Gastroesophageal sphincter (tissue), 3 donors: ENCODE measurements around the gene C1orf198.

Experiments used
- EP300 ChIP-seq: sonication (generic); formaldehyde crosslinking; IDR thresholded peaks from one replicate; pipeline ENCODE4 v1.6.1; 2017; ENCODE audit warnings: antibody characterized with exemption, mild to moderate bottlenecking
- POLR2A ChIP-seq, 2 donors: fragments of 450-650 bp; IDR thresholded peaks; one replicate each; pipeline ENCODE4 v1.6.1; 2017; ENCODE audit warnings: antibody characterized with exemption in 2 of 2, mild to moderate bottlenecking in 2 of 2, moderate library complexity in 1 of 2
- POLR2AphosphoS5 ChIP-seq: sonication (generic); formaldehyde crosslinking; IDR thresholded peaks from one replicate; pipeline ENCODE4 v1.6.1; 2017; ENCODE audit warnings: antibody characterized with exemption
- TF ChIP-seq, protein P1 (sequence below), 4 experiments: fragments of 200-600 bp in 2 of 4; fragments of 450-650 bp in 2 of 4; sonication (generic) in 1 of 4; IDR thresholded peaks; one replicate each; pipeline ENCODE4 v1.5.1; 2017 to 2019; ENCODE audit warnings: antibody characterized with exemption in 4 of 4, mild to moderate bottlenecking in 2 of 4, moderate library complexity in 2 of 4

DNA sequence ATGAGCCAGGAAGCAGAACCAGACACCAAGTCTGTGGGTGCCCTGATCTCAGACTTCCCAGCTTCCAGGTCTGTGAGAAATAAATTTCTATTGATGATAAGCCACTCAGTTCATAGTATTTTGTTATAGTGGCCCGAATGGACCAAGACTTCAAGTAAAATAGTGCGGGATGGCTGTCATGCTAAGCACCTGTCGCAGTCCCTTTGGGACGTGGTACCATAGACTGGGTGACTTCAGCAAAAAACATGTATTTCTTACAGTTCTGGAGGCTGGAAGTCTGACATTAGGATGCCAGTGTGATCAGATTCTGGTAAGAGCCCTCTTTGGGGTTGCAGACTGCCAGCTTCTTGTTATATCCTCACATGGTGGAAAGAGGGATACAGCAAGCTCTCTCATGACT is 2.6 kb upstream of the C1orf198 start:
- no peak for TF ChIP-seq POLR2A (IDR thresholded peaks at IDR 0.05)
- TF ChIP-seq, protein P1, sequence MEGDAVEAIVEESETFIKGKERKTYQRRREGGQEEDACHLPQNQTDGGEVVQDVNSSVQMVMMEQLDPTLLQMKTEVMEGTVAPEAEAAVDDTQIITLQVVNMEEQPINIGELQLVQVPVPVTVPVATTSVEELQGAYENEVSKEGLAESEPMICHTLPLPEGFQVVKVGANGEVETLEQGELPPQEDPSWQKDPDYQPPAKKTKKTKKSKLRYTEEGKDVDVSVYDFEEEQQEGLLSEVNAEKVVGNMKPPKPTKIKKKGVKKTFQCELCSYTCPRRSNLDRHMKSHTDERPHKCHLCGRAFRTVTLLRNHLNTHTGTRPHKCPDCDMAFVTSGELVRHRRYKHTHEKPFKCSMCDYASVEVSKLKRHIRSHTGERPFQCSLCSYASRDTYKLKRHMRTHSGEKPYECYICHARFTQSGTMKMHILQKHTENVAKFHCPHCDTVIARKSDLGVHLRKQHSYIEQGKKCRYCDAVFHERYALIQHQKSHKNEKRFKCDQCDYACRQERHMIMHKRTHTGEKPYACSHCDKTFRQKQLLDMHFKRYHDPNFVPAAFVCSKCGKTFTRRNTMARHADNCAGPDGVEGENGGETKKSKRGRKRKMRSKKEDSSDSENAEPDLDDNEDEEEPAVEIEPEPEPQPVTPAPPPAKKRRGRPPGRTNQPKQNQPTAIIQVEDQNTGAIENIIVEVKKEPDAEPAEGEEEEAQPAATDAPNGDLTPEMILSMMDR (IDR thresholded peaks at IDR 0.05): no peak
- TF ChIP-seq POLR2AphosphoS5: no peak
- no peak for TF ChIP-seq EP300
